ENCODE data around the gene ANKS6. TPM values are rescaled to one million over a fixed set of nuclear protein-coding genes. Genes with fewer than 3 reads are reported as not detected.

ANKS6 gene
- total RNA-seq, 1 donor from 2014 or later = 16.0 TPM

GRCh38 chr9:98790134-98790841 lies 6.1 kb downstream of the ANKS6 start:
- no peak overlapping the region for H3K9ac ChIP-seq
- no peaks in the 10 kb centered on the region for H3K36me3 ChIP-seq
- H2AFZ ChIP-seq (replicated peaks) = no peak overlapping the region
- no peak for DNase-seq (ENCODE audit: low spot score)
- TF ChIP-seq CTCF (IDR thresholded peaks at IDR 0.05) (no peak), EZH2phosphoT487 (IDR thresholded peaks at IDR 0.05) (no peak), EZH2 (IDR thresholded peaks at IDR 0.05) (no peak)
- no peaks in the 10 kb centered on the region for H3K9me3 Mint-ChIP-seq
- H3K36me3 Mint-ChIP-seq = peaks cover 12% of the 10 kb centered on the region
- peaks cover 21% of the 10 kb centered on the region for H3K4me1 ChIP-seq
- no peak overlapping the region for H3K4me2 ChIP-seq
- H3K79me2 ChIP-seq (ENCODE audit: low read depth) = peaks cover 37% of the 10 kb centered on the region
- H3K4me1 Mint-ChIP-seq = peaks cover 29% of the 10 kb centered on the region
- peaks cover 48% of the 10 kb centered on the region for H4K20me1 ChIP-seq (ENCODE audit: low read depth)
- H3K27ac ChIP-seq = no peak overlapping the region
- H3K27me3 ChIP-seq = peaks cover under 1% of the 10 kb centered on the region
- H3K4me3 ChIP-seq = no peak overlapping the region
- no peak overlapping the region for H3K4me3 Mint-ChIP-seq
- H3K9me3 ChIP-seq (ENCODE audit: low read depth) = no peaks in the 10 kb centered on the region
- no peak overlapping the region for H3K27ac Mint-ChIP-seq
- no peaks in the 10 kb centered on the region for H3K27me3 Mint-ChIP-seq (ENCODE audit: insufficient read depth, low read depth)
- H3F3A ChIP-seq (ENCODE audit: low read depth) = peaks cover 9% of the 10 kb centered on the region

- no peak for TF ChIP-seq EZH2phosphoT487 (IDR thresholded peaks at IDR 0.05)
- TF ChIP-seq EZH2 (IDR thresholded peaks at IDR 0.05) = no peak
- TF ChIP-seq CTCF (IDR thresholded peaks at IDR 0.05) = no peak
- Histone ChIP-seq H2AFZ (replicated peaks) (no peak overlapping the region), H3K79me2 (ENCODE audit: low read depth) (peaks cover 30% of the 10 kb centered on the region), H4K20me1 (ENCODE audit: low read depth) (peaks cover 44% of the 10 kb centered on the region), H3K4me2 (no peak overlapping the region), H3K27ac (no peak overlapping the region), H3K4me3 (no peak overlapping the region), H3K9ac (no peak overlapping the region), H3K27me3 (no peaks in the 10 kb centered on the region), H3K9me3 (ENCODE audit: low read depth) (no peaks in the 10 kb centered on the region), H3K4me1 (peaks cover 14% of the 10 kb centered on the region), H3K36me3 (no peaks in the 10 kb centered on the region), H3F3A (ENCODE audit: low read depth) (peaks cover 9% of the 10 kb centered on the region)
- H3K36me3 Mint-ChIP-seq = peaks cover 12% of the 10 kb centered on the region
- H3K27me3 Mint-ChIP-seq (ENCODE audit: insufficient read depth, low read depth) = no peaks in the 10 kb centered on the region
- no peak overlapping the region for H3K4me3 Mint-ChIP-seq
- DNase-seq (ENCODE audit: low spot score) = no peak
- H3K9me3 Mint-ChIP-seq = no peaks in the 10 kb centered on the region
- peaks cover 22% of the 10 kb centered on the region for H3K4me1 Mint-ChIP-seq
- no peak overlapping the region for H3K27ac Mint-ChIP-seq
These were observed 6.7 kb downstream of the ANKS6 start for GRCh38 chr9:98789483-98790133.

- Histone ChIP-seq H3K36me3 (no peaks in the 10 kb centered on the region), H3K27me3 (no peaks in the 10 kb centered on the region), H3K4me2 (no peak overlapping the region), H3K79me2 (ENCODE audit: low read depth) (peaks cover 22% of the 10 kb centered on the region), H3K4me1 (peaks cover 11% of the 10 kb centered on the region), H3F3A (ENCODE audit: low read depth) (peaks cover 9% of the 10 kb centered on the region), H3K27ac (no peak overlapping the region), H4K20me1 (ENCODE audit: low read depth) (peaks cover 37% of the 10 kb centered on the region), H2AFZ (replicated peaks) (no peak overlapping the region), H3K4me3 (no peak overlapping the region), H3K9ac (no peak overlapping the region), H3K9me3 (ENCODE audit: low read depth) (no peaks in the 10 kb centered on the region)
- peaks cover 16% of the 10 kb centered on the region for H3K36me3 Mint-ChIP-seq
- no peak overlapping the region for H3K27ac Mint-ChIP-seq
- no peak for DNase-seq (ENCODE audit: low spot score)
- peaks cover 17% of the 10 kb centered on the region for H3K4me1 Mint-ChIP-seq
- no peak for TF ChIP-seq EZH2 (IDR thresholded peaks at IDR 0.05)
- TF ChIP-seq CTCF (IDR thresholded peaks at IDR 0.05) = no peak
- TF ChIP-seq EZH2phosphoT487 (IDR thresholded peaks at IDR 0.05) = no peak
- H3K27me3 Mint-ChIP-seq (ENCODE audit: insufficient read depth, low read depth) = no peaks in the 10 kb centered on the region
- no peak overlapping the region for H3K4me3 Mint-ChIP-seq
- H3K9me3 Mint-ChIP-seq = no peaks in the 10 kb centered on the region
These were observed 8.5 kb downstream of the ANKS6 start for GRCh38 chr9:98787766-98788335.
